ENCODE data around the gene GALNT12. TPM values are rescaled to one million over a fixed set of nuclear protein-coding genes. Genes with fewer than 3 reads are reported as not detected.

The GALNT12 gene
- total RNA-seq, 1 donor from 2014 or later = 0.55 TPM

DNA sequence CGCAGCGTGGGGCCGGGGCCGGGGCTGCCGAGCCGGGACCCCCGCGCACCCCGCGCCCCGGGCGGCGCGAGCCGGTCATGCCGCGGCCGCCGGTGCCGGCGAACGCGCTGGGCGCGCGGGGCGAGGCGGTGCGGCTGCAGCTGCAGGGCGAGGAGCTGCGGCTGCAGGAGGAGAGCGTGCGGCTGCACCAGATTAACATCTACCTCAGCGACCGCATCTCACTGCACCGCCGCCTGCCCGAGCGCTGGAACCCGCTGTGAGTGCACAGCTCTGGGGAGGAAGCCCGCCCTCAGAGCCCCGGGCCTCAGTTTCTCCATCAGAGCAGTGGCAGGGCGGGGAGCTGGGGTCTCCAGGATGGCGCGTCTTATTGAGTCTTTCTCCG lies 335 bp downstream of the GALNT12 start:
- H3K36me3 ChIP-seq = no peaks in the 10 kb centered on the region
- peaks cover 67% of the 10 kb centered on the region for H3K27me3 ChIP-seq (ENCODE audit: low read depth)
- H3K4me3 ChIP-seq = peak overlapping the region; percentile 66
- H3K9me3 ChIP-seq (replicated peaks) = no peaks in the 10 kb centered on the region
- H3K4me1 ChIP-seq = peaks cover 10% of the 10 kb centered on the region
- DNase-seq = no peak
- TF ChIP-seq, protein P1, sequence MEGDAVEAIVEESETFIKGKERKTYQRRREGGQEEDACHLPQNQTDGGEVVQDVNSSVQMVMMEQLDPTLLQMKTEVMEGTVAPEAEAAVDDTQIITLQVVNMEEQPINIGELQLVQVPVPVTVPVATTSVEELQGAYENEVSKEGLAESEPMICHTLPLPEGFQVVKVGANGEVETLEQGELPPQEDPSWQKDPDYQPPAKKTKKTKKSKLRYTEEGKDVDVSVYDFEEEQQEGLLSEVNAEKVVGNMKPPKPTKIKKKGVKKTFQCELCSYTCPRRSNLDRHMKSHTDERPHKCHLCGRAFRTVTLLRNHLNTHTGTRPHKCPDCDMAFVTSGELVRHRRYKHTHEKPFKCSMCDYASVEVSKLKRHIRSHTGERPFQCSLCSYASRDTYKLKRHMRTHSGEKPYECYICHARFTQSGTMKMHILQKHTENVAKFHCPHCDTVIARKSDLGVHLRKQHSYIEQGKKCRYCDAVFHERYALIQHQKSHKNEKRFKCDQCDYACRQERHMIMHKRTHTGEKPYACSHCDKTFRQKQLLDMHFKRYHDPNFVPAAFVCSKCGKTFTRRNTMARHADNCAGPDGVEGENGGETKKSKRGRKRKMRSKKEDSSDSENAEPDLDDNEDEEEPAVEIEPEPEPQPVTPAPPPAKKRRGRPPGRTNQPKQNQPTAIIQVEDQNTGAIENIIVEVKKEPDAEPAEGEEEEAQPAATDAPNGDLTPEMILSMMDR (IDR thresholded peaks at IDR 0.05; ENCODE audit: borderline replicate concordance) = no peak
- H3K27ac ChIP-seq (replicated peaks) = no peak overlapping the region
- intact Hi-C loops (cut with micrococcal nuclease) = no loop called here

DNA sequence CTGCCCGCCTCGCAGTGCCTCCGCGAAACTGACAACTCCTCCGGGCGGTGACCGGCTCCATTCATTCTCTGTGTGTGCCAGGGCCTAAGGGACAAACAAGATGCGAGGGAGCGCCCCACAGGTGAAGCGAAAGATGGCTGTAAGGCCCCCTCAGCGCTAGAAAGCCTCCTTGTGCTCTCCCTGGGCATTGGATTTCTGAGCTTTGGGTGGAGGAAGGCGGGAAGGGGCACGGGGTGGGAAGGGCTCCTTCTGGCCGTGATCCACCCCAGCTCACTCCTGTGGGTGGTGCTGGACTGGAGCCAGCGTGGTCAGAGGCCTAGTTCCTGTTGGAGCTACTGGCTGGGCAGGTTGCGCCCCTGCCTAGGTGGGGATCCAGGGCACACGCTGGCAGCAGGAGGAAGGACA lies 943 bp downstream of the GALNT12 start:
- no peak overlapping the region for H3K27ac ChIP-seq (replicated peaks)
- no peaks in the 10 kb centered on the region for H3K9me3 ChIP-seq (replicated peaks)
- H3K27me3 ChIP-seq (ENCODE audit: low read depth) = peaks cover 61% of the 10 kb centered on the region
- no peaks in the 10 kb centered on the region for H3K36me3 ChIP-seq
- TF ChIP-seq, protein P1 (IDR thresholded peaks at IDR 0.05; ENCODE audit: borderline replicate concordance) = no peak
- peak overlapping the region; percentile 66 for H3K4me3 ChIP-seq
- no peak for DNase-seq
- intact Hi-C loops (cut with micrococcal nuclease) = no loop called here
- H3K4me1 ChIP-seq = peaks cover 10% of the 10 kb centered on the region

DNA sequence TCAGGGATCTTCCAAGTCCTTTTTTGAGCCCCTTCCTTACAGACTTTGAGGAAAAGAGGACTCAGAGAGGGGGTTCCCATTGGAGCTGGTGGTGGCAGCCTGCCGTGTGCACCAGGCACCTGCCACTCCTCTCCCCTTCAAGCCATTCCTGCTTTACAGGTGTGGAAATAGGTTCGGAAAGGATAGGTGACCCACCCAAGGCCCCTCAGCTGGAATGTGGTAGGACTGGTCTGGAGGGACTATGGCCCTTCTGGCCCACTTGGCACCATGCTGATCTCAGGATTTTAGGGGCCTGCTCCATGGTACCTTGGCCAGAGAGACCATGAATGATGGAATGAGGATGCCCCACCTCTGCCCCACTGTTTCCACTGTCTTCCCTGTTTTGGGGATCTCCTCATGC lies 1.4 kb downstream of the GALNT12 start:
- no peak for DNase-seq
- Histone ChIP-seq H3K4me3 (no peak overlapping the region), H3K9me3 (replicated peaks) (no peaks in the 10 kb centered on the region), H3K4me1 (peaks cover 10% of the 10 kb centered on the region), H3K27ac (replicated peaks) (no peak overlapping the region), H3K36me3 (no peaks in the 10 kb centered on the region), H3K27me3 (ENCODE audit: low read depth) (peaks cover 58% of the 10 kb centered on the region)
- intact Hi-C loops (cut with micrococcal nuclease) = no loop called here
- TF ChIP-seq, protein P1 (IDR thresholded peaks at IDR 0.05; ENCODE audit: borderline replicate concordance) = no peak

DNA sequence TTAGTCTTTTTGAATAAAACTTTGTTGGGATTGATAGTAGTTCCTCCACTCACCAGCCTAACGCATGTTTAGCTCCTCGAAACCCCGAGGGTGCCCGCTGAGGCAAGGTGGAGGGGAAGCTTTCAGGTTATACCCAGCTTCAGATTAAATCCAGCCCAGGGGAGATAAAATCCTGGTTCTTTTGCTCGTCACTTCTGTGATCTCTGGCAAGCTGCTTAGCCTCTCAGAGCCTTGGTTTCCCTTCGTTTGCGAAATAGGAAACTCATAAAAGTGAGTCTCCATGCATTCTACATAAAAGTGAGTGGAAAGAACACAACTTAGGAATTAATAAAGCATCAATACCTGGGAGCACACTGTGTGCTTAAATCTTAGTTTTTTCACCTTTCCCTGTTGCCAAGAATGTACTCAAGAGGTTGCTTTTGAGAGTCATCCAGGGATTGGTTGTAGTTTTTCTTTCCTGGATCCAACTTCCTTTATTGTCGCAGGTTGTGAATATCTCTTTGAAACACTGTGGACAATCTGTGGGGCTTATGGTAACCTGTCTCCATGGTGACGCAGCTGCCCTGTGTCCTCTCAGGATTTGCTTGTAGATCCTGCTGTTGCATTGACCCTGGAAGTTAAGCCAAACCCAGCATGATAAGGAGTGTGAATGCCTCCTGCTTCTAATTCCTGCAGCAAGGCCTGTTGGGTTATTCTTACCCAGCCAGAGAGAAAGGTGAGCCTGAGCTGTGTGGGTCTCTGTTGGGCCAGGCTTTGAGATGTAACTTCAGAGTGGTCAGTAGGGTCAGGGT lies 2.0 kb downstream of the GALNT12 start:
- Histone ChIP-seq H3K27ac (replicated peaks) (no peak overlapping the region), H3K4me1 (peaks cover 10% of the 10 kb centered on the region), H3K36me3 (no peaks in the 10 kb centered on the region), H3K4me3 (no peak overlapping the region), H3K27me3 (ENCODE audit: low read depth) (peaks cover 58% of the 10 kb centered on the region), H3K9me3 (replicated peaks) (no peaks in the 10 kb centered on the region)
- no peak for DNase-seq
- intact Hi-C loops (cut with micrococcal nuclease) = no loop called here
- TF ChIP-seq, protein P1 (IDR thresholded peaks at IDR 0.05; ENCODE audit: borderline replicate concordance) = no peak

DNA sequence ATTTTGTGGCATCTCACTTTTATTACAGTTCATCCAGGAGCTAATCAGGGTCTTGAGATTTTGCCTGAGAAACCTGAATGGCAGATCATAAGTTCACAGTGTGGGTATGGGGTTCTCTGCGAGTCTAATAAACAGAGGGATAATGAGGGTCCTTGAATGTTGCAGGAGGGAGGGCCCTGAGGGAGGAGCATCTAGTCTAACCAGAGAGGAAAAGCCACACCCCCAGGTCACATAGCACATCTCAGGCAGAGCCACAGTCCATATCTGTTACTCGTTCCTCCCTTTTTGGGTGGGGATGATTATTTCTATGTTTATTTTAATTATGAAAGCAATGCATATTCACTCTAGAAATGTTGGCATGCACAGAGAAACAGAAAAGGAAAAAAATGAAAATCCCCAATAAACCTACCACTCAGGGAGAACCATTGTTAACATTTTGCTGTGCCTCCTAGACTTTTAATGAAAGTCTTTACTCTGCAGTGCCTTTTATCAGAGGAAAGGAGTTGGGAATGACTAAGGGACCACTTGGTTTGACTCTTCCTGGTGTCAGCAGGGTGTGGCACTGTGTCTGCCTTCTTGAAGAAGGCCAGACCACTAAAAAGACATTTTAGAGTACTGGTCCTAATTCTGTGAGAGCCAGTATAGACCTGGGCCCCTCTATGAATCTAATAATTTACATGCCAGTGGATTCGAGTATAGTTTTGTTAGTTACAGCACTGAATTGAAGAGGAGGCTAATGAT lies 2.8 kb downstream of the GALNT12 start:
- intact Hi-C loops (cut with micrococcal nuclease) = no loop called here
- no peak for DNase-seq
- no peak overlapping the region for H3K27ac ChIP-seq (replicated peaks)
- no peaks in the 10 kb centered on the region for H3K36me3 ChIP-seq
- H3K27me3 ChIP-seq (ENCODE audit: low read depth) = peaks cover 58% of the 10 kb centered on the region
- H3K4me1 ChIP-seq = peaks cover 10% of the 10 kb centered on the region
- TF ChIP-seq, protein P1 (IDR thresholded peaks at IDR 0.05; ENCODE audit: borderline replicate concordance) = no peak
- no peaks in the 10 kb centered on the region for H3K9me3 ChIP-seq (replicated peaks)
- H3K4me3 ChIP-seq = no peak overlapping the region
